Neural cell (in vitro differentiated cells): ENCODE data around the gene ZNF148. TPM values are rescaled to one million over a fixed set of nuclear protein-coding genes. Genes with fewer than 3 reads are reported as not detected.

Experiments
- H2AFZ ChIP-seq: fragments of 200-600, 300-800 bp; sonication (generic), shearing (Covaris generic); 2 replicates; pipeline ENCODE4 v1.6.0; 2014; ENCODE audit warnings: low read depth, mild to moderate bottlenecking, antibody characterized with exemption, low read length, moderate library complexity
- H3F3A ChIP-seq: fragments of 200-600 bp; shearing (Covaris generic); 2 replicates; pipeline ENCODE4 v1.6.1; 2016; ENCODE audit warnings: mild to moderate bottlenecking, moderate library complexity, mixed read lengths, antibody characterized with exemption, low read length; ENCODE audit not compliant: insufficient read depth, poor library complexity, severe bottlenecking
- H3K27ac ChIP-seq: fragments of 200-600, 300-800 bp; sonication (generic), shearing (Covaris generic); 2 replicates; pipeline ENCODE4 v1.5.1; 2014; ENCODE audit warnings: mild to moderate bottlenecking, low read length, moderate library complexity
- H3K27me3 ChIP-seq: fragments of 300-800, 200-600 bp; sonication (generic), shearing (Covaris generic); 2 replicates; pipeline ENCODE4 v1.6.0; 2014; ENCODE audit warnings: mild to moderate bottlenecking, low read depth, low read length, moderate library complexity; ENCODE audit not compliant: insufficient read depth
- H3K36me3 ChIP-seq: fragments of 300-800, 200-600 bp; sonication (generic), shearing (Covaris generic); 2 replicates; pipeline ENCODE4 v1.5.1; 2014; ENCODE audit warnings: mild to moderate bottlenecking, antibody characterized with exemption, low read length, moderate library complexity; ENCODE audit not compliant: insufficient read depth
- H3K4me2 ChIP-seq: fragments of 300-800, 200-600 bp; sonication (generic), shearing (Covaris generic); 2 replicates; pipeline ENCODE4 v1.6.0; 2014; ENCODE audit warnings: mild to moderate bottlenecking, low read length
- H3K4me3 ChIP-seq: fragments of 300-800, 200-600 bp; sonication (generic), shearing (Covaris generic); 2 replicates; pipeline ENCODE4 v1.5.1; 2014; ENCODE audit warnings: mild to moderate bottlenecking, low read length, moderate library complexity
- H3K79me2 ChIP-seq: fragments of 200-600 bp; shearing (Covaris generic); replicated peaks from 2 replicates; pipeline ENCODE4 v1.6.0; 2014; ENCODE audit warnings: mild to moderate bottlenecking, low read length, moderate library complexity; ENCODE audit not compliant: insufficient read depth
- H3K9ac ChIP-seq: fragments of 300-800, 200-600 bp; sonication (generic), shearing (Covaris generic); 2 replicates; pipeline ENCODE4 v1.6.1; 2016; ENCODE audit warnings: mild to moderate bottlenecking, low read length, mixed read lengths
- H3K9me2 ChIP-seq: fragments of 200-600 bp; shearing (Covaris generic); 2 replicates; pipeline ENCODE4 v1.6.1; 2016; ENCODE audit warnings: mild to moderate bottlenecking, low read length, mixed read lengths; ENCODE audit not compliant: insufficient read depth
- H3K9me3 ChIP-seq: fragments of 200-600, 300-800 bp; sonication (generic), shearing (Covaris generic); 2 replicates; pipeline ENCODE4 v1.6.1; 2016; ENCODE audit warnings: mild to moderate bottlenecking, mixed run types, low read length, moderate library complexity, mixed read lengths
- H4K20me1 ChIP-seq: fragments of 200-600 bp; shearing (Covaris generic); 2 replicates; pipeline ENCODE4 v1.6.1; 2016; ENCODE audit warnings: mild to moderate bottlenecking, mixed run types; ENCODE audit not compliant: insufficient read depth
- EP300 ChIP-seq: fragments of 450-650 bp; conservative IDR thresholded peaks from 2 replicates; pipeline ENCODE4 v1.6.1; 2014; ENCODE audit warnings: antibody characterized with exemption, mild to moderate bottlenecking, moderate library complexity; ENCODE audit not compliant: poor library complexity, severe bottlenecking
- EZH2 ChIP-seq: fragments of 200-600, 300-800 bp; shearing (Covaris generic), sonication (generic); IDR thresholded peaks from 2 replicates; pipeline ENCODE4 v1.6.1; 2014; ENCODE audit warnings: antibody characterized with exemption, low read length, borderline replicate concordance, mild to moderate bottlenecking; ENCODE audit not compliant: insufficient read depth, poor library complexity, severe bottlenecking
- MXI1 ChIP-seq: fragments of 450-650 bp; conservative IDR thresholded peaks from 2 replicates; pipeline ENCODE4 v1.6.1; 2014; ENCODE audit warnings: antibody characterized with exemption, mild to moderate bottlenecking; ENCODE audit not compliant: poor library complexity, severe bottlenecking
- POLR2AphosphoS5 ChIP-seq: IDR thresholded peaks from 2 replicates; pipeline ENCODE4 v1.6.1; 2012
- RAD21 ChIP-seq: fragments of 450-650 bp; conservative IDR thresholded peaks from 2 replicates; pipeline ENCODE4 v1.6.1; 2014; ENCODE audit warnings: antibody characterized with exemption, mild to moderate bottlenecking, moderate library complexity
- SMC3 ChIP-seq: fragments of 450-650 bp; conservative IDR thresholded peaks from 2 replicates; pipeline ENCODE4 v1.6.1; 2014; ENCODE audit warnings: antibody characterized with exemption, mild to moderate bottlenecking, moderate library complexity; ENCODE audit not compliant: poor library complexity
- TAF1 ChIP-seq: IDR thresholded peaks from 2 replicates; pipeline ENCODE4 v1.6.1; 2012; ENCODE audit warnings: low read depth
- polyA plus RNA-seq: library from polyadenylated mRNA; depleted of rRNA; stranded (reverse); fragments of >200 nt; gene quantifications from 2 replicates; pipeline ENCODE4 v1.2.3, GENCODE V29; 2014
- TF ChIP-seq, protein P1 (sequence below): fragments of 450-650 bp; IDR thresholded peaks from 2 replicates; pipeline ENCODE4 v1.5.1; 2014; ENCODE audit warnings: antibody characterized with exemption, mild to moderate bottlenecking, moderate library complexity; ENCODE audit not compliant: poor library complexity, severe bottlenecking
- TF ChIP-seq, protein P2 (sequence below): IDR thresholded peaks from 2 replicates; pipeline ENCODE4 v1.6.1; 2012; ENCODE audit warnings: borderline replicate concordance

The ZNF148 gene
- polyA plus RNA-seq, 1 donor from 2014 or later = 16.9 TPM

DNA sequence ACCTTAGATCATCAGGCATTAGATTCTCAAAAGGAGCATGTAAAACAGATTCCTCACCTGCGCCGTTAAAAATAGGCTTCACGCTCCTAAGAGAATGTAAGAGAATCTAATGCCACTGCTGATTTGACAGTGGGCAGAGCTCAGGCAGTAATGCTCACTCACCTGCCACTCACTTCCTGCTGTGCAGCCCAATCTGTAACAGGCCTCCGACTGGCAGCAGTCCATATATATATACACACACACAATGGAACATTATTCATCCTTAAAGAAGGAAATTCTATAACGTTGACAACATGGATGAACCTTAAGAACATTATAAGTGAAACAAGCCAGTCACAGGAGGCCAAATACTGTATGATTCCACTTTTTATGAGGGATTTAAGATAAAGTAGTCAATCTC, 24.5 kb downstream of the ZNF148 start:
- peaks cover 91% of the 10 kb centered on the region for H3K79me2 ChIP-seq
- H3K9me2 ChIP-seq = no peaks in the 10 kb centered on the region
- H3K9ac ChIP-seq = no peak overlapping the region
- no peak overlapping the region for H3K27ac ChIP-seq
- no peaks in the 10 kb centered on the region for H3K36me3 ChIP-seq
- H3K4me3 ChIP-seq = no peak overlapping the region
- H4K20me1 ChIP-seq = no peaks in the 10 kb centered on the region
- H3K27me3 ChIP-seq = no peaks in the 10 kb centered on the region
- no peaks in the 10 kb centered on the region for H3F3A ChIP-seq
- H3K4me2 ChIP-seq = no peak overlapping the region
- H3K9me3 ChIP-seq = no peaks in the 10 kb centered on the region
- TF ChIP-seq, protein P1, sequence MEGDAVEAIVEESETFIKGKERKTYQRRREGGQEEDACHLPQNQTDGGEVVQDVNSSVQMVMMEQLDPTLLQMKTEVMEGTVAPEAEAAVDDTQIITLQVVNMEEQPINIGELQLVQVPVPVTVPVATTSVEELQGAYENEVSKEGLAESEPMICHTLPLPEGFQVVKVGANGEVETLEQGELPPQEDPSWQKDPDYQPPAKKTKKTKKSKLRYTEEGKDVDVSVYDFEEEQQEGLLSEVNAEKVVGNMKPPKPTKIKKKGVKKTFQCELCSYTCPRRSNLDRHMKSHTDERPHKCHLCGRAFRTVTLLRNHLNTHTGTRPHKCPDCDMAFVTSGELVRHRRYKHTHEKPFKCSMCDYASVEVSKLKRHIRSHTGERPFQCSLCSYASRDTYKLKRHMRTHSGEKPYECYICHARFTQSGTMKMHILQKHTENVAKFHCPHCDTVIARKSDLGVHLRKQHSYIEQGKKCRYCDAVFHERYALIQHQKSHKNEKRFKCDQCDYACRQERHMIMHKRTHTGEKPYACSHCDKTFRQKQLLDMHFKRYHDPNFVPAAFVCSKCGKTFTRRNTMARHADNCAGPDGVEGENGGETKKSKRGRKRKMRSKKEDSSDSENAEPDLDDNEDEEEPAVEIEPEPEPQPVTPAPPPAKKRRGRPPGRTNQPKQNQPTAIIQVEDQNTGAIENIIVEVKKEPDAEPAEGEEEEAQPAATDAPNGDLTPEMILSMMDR = no peak
- TF ChIP-seq TAF1 (no peak), EP300 (no peak), POLR2AphosphoS5 (no peak), EZH2 (no peak), MXI1 (no peak), SMC3 (no peak), RAD21 (no peak)
- TF ChIP-seq, protein P2, sequence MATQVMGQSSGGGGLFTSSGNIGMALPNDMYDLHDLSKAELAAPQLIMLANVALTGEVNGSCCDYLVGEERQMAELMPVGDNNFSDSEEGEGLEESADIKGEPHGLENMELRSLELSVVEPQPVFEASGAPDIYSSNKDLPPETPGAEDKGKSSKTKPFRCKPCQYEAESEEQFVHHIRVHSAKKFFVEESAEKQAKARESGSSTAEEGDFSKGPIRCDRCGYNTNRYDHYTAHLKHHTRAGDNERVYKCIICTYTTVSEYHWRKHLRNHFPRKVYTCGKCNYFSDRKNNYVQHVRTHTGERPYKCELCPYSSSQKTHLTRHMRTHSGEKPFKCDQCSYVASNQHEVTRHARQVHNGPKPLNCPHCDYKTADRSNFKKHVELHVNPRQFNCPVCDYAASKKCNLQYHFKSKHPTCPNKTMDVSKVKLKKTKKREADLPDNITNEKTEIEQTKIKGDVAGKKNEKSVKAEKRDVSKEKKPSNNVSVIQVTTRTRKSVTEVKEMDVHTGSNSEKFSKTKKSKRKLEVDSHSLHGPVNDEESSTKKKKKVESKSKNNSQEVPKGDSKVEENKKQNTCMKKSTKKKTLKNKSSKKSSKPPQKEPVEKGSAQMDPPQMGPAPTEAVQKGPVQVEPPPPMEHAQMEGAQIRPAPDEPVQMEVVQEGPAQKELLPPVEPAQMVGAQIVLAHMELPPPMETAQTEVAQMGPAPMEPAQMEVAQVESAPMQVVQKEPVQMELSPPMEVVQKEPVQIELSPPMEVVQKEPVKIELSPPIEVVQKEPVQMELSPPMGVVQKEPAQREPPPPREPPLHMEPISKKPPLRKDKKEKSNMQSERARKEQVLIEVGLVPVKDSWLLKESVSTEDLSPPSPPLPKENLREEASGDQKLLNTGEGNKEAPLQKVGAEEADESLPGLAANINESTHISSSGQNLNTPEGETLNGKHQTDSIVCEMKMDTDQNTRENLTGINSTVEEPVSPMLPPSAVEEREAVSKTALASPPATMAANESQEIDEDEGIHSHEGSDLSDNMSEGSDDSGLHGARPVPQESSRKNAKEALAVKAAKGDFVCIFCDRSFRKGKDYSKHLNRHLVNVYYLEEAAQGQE = no peak
- no peak overlapping the region for H2AFZ ChIP-seq

DNA sequence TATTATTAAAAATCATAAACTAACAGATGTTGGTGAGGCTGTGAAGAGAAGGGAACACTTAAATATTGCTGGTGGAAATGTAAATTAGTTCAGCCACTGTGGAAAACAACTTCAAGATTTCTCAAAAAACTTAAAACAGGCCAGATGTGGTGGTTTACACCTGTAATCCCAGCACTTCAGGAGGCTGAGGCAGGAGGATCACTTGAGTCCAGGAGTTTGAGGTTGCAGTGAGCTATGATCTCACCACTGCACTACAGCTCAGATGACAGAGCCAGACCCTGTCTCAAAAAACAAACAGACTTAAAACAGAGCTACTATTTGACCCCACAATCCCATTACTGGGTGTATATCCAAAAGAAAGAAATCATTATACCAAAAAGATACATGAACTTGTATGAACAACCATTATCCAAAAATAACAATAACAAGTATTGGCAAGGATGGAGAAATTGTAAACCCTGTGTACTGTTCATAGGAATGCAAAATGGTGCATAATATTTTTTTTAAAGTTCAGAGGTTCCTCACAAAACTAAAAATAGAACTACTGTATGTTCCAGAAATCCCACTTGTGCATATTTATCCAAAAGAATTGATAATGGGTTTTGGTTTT, 25.5 kb downstream of the ZNF148 start:
- Histone ChIP-seq H3K27me3 (no peaks in the 10 kb centered on the region), H3K27ac (no peak overlapping the region), H2AFZ (no peak overlapping the region), H3K9ac (no peak overlapping the region), H3K9me2 (no peaks in the 10 kb centered on the region), H3F3A (no peaks in the 10 kb centered on the region), H3K36me3 (no peaks in the 10 kb centered on the region), H3K9me3 (no peaks in the 10 kb centered on the region), H4K20me1 (no peaks in the 10 kb centered on the region), H3K79me2 (peaks cover 91% of the 10 kb centered on the region), H3K4me2 (no peak overlapping the region), H3K4me3 (no peak overlapping the region)
- TF ChIP-seq EP300 (no peak), POLR2AphosphoS5 (no peak), SMC3 (no peak), TAF1 (no peak), RAD21 (no peak), MXI1 (no peak), EZH2 (no peak)
- TF ChIP-seq, protein P1 = no peak
- TF ChIP-seq, protein P2 = no peak
